CD4-positive, alpha-beta memory T cell (primary cell): ENCODE data around the gene TDRD9. TPM values are rescaled to one million over a fixed set of nuclear protein-coding genes. Genes with fewer than 3 reads are reported as not detected.

Experiments used
- CTCF ChIA-PET: fragments of 350-600 bp; sonication (Branson Sonifier 250); formaldehyde crosslinking; loops from one replicate; lab custom pipeline; 2021; ENCODE audit warnings: inconsistent platforms; ENCODE audit not compliant: partially characterized antibody; lab: Charles Lee
- POLR2A ChIA-PET: fragments of 350-600 bp; sonication (Branson Sonifier 250); formaldehyde crosslinking; loops from one replicate; lab custom pipeline; 2021; ENCODE audit not compliant: partially characterized antibody; lab: Charles Lee
- DNase-seq, 5 donors: peaks; one replicate each; pipeline versions ENCODE4 v3.0.0 to v3.0.0-alpha.2; 2020 to 2022; ENCODE audit warnings: mixed read lengths in 1 of 5
- H3K27ac ChIP-seq: one replicate; pipeline ENCODE4 v1.7.0; 2013; ENCODE audit warnings: low read depth, low read length
- H3K27me3 ChIP-seq: 2 replicates; pipeline ENCODE4 v1.7.0; 2013; ENCODE audit warnings: mild to moderate bottlenecking, low read length, moderate library complexity; ENCODE audit not compliant: insufficient read depth
- H3K36me3 ChIP-seq: 2 replicates; pipeline ENCODE4 v1.7.0; 2013; ENCODE audit warnings: mild to moderate bottlenecking, low read length, moderate library complexity; ENCODE audit not compliant: insufficient read depth
- H3K4me1 ChIP-seq: 2 replicates; pipeline ENCODE4 v1.7.0; 2013; ENCODE audit warnings: mild to moderate bottlenecking, low read length, moderate library complexity; ENCODE audit not compliant: insufficient read depth
- H3K4me3 ChIP-seq, 2 donors: one replicate each; pipeline ENCODE4 v1.7.0; 2013; ENCODE audit warnings: low read length in 2 of 2, mild to moderate bottlenecking in 1 of 2
- H3K9me3 ChIP-seq, 2 donors: one replicate each; pipeline ENCODE4 v1.7.0; 2013; ENCODE audit warnings: low read length in 2 of 2, control low read depth in 1 of 2; ENCODE audit not compliant: control insufficient read depth in 1 of 2
- H3K27ac Mint-ChIP-seq, 7 donors: one replicate each; pipeline ENCODE4 v1.8.0; 2020 to 2021; ENCODE audit warnings: mixed read lengths in 7 of 7, mild to moderate bottlenecking in 6 of 7, inconsistent platforms in 3 of 7, moderate library complexity in 3 of 7
- H3K27me3 Mint-ChIP-seq, 2 donors: one replicate each; pipeline ENCODE4 v1.8.0; 2020 to 2021; ENCODE audit warnings: mixed read lengths in 2 of 2
- H3K36me3 Mint-ChIP-seq, 2 donors: one replicate each; pipeline ENCODE4 v1.8.0; 2020 to 2021; ENCODE audit warnings: mixed read lengths in 2 of 2, inconsistent platforms in 1 of 2, mild to moderate bottlenecking in 1 of 2
- H3K4me1 Mint-ChIP-seq, 4 donors: one replicate each; pipeline ENCODE4 v1.8.0; 2020 to 2021; ENCODE audit warnings: mixed read lengths in 4 of 4, mild to moderate bottlenecking in 1 of 4
- H3K4me3 Mint-ChIP-seq, 8 donors: one replicate each; pipeline ENCODE4 v1.8.0; 2020 to 2021; ENCODE audit warnings: mixed read lengths in 8 of 8, mild to moderate bottlenecking in 7 of 8, moderate library complexity in 6 of 8, inconsistent platforms in 3 of 8
- H3K9me3 Mint-ChIP-seq, 8 donors: one replicate each; pipeline ENCODE4 v1.8.0; 2020 to 2021; ENCODE audit warnings: mixed read lengths in 8 of 8, mild to moderate bottlenecking in 5 of 8, inconsistent platforms in 3 of 8, moderate library complexity in 1 of 8
- intact Hi-C: fragments of 100-400 bp; cut with micrococcal nuclease; formaldehyde crosslinking; loops from one replicate; pipeline ENCODE4 v1.15.1; 2023
- polyA plus RNA-seq, 2 donors: library from polyadenylated mRNA; unstranded; fragments of 300-500 nt; fragmentation: Illumina TruSeq; gene quantifications; one replicate each; pipeline ENCODE4 v1.2.3, GENCODE V29; 2021
- total RNA-seq, 2 experiments: library from RNA; stranded (reverse); gene quantifications; one replicate each; pipeline ENCODE4 v1.2.3, GENCODE V29; 2021

The TDRD9 gene
- total and polyA plus RNA-seq, 4 experiments from 2014 or later, result 0.28 to 1.2 (median 0.59) TPM

DNA sequence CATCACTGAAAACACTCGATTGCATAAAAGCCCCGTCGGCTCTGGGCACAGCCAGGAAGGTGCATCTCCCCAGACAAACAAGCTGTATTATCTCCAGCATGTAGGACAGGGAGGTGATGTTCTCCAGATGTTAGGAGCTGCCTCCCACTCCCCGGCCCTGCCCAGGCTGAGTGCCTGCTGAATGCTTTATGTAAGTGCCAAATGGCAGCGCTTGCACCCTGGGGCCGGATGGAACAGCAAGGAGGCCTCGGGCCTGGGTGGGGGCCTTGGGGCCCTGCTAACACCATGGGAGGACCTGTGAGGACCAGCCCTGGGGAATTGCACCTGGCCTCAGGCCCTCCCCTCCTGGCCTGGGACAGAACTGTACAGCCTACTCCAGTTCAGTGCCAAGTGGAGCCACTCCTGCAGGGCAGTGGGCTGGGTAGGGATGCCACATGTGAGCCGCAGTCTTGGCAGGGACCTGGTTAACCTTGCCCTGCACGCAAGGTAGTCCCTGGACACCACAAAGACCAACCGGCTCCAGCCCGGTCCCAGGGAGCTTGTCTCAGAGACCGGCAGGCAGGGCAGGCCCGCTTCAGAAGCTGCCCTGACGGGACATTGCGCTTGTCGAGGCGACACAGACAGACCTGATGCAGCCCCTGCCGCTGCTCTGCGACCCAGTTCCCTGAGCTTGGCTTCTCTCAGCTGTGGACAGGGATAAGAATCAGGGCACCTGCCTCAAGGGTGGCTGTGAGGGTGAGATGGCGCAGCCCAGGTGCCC lies 45.6 kb upstream of the TDRD9 start:
- Mint-ChIP-seq H3K9me3 (no peaks in the 10 kb centered on the region), H3K4me1 (peaks cover 3 to 29% (median 14%) of the 10 kb centered on the region in 4 donors), H3K27ac (no peak overlapping the region), H3K4me3 (no peak overlapping the region), H3K36me3 (no peaks in the 10 kb centered on the region), H3K27me3 (peaks cover 0 to 2% of the 10 kb centered on the region in 2 donors)
- no peak for DNase-seq
- no peak overlapping the region for H3K4me3 ChIP-seq
- no peaks in the 10 kb centered on the region for H3K9me3 ChIP-seq
- intact Hi-C loops, result no loop called here
- H3K36me3 ChIP-seq, result no peaks in the 10 kb centered on the region
- ChIA-PET POLR2A (no interaction called here), CTCF (interaction anchor here (0.7 kb wide), 1 partner anchor 28 kb away, joined by 3 read pairs; no protein-coding TSS in a partner anchor)
- no peaks in the 10 kb centered on the region for H3K27me3 ChIP-seq
- H3K27ac ChIP-seq, result no peak overlapping the region
- H3K4me1 ChIP-seq, result peaks cover 18% of the 10 kb centered on the region

DNA sequence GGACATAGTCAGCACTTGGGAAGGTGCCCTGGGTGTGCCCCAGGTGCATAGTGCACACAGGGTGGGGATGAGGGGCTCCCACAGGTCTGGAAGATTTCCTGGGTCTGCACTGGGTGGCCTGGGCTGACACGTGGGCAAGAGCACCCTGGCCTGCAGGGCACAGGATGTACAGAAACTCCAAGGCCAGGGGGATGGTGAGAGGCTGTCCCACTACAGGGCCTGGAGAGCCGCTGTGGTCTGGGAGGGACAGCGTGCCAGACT lies 45.1 kb upstream of the TDRD9 start:
- H3K4me3 Mint-ChIP-seq, result no peak overlapping the region
- DNase-seq, result no peak
- intact Hi-C loops, result no loop called here
- peaks cover 3 to 29% (median 14%) of the 10 kb centered on the region in 4 donors for H3K4me1 Mint-ChIP-seq
- no peak overlapping the region for H3K27ac ChIP-seq
- no peaks in the 10 kb centered on the region for H3K27me3 ChIP-seq
- H3K27me3 Mint-ChIP-seq, result peaks cover 0 to 2% of the 10 kb centered on the region in 2 donors
- ChIA-PET CTCF (no interaction called here), POLR2A (no interaction called here)
- H3K27ac Mint-ChIP-seq, result no peak overlapping the region
- no peaks in the 10 kb centered on the region for H3K36me3 Mint-ChIP-seq
- H3K36me3 ChIP-seq, result no peaks in the 10 kb centered on the region
- H3K9me3 Mint-ChIP-seq, result no peaks in the 10 kb centered on the region
- H3K4me3 ChIP-seq, result no peak overlapping the region
- H3K9me3 ChIP-seq, result no peaks in the 10 kb centered on the region
- H3K4me1 ChIP-seq, result peaks cover 18% of the 10 kb centered on the region

DNA sequence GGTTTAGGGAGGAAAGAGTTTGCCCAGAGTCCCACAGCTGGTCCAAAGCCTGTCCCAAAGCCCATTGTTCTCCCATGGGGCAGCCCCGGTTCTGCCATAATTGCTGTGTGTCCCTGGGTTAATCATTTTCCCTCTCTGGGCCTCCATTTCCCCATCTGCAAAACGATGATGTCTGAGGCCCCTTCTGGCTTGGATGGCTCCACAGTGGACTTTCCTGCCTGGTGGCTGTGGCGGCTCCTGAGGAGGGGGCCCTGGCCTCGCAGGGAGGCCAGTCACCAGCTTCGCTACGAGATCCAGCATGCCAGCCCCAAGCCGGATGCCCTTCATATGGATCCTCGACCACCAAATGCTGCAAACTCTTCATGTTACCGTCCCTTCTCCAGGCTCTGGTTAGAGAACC lies 43.4 kb upstream of the TDRD9 start:
- CTCF ChIA-PET, result no interaction called here

GRCh38 chr14:103885509-103885932 lies 42.7 kb upstream of the TDRD9 start:
- H3K36me3 Mint-ChIP-seq, result no peaks in the 10 kb centered on the region
- no peak overlapping the region for H3K4me3 Mint-ChIP-seq
- ChIA-PET CTCF (no interaction called here), POLR2A (no interaction called here)
- Histone ChIP-seq H3K9me3 (no peaks in the 10 kb centered on the region), H3K4me3 (no peak overlapping the region), H3K36me3 (no peaks in the 10 kb centered on the region), H3K27ac (no peak overlapping the region), H3K4me1 (peaks cover 4% of the 10 kb centered on the region), H3K27me3 (no peaks in the 10 kb centered on the region)
- H3K9me3 Mint-ChIP-seq, result no peaks in the 10 kb centered on the region
- H3K4me1 Mint-ChIP-seq, result peaks cover 0 to 7% (median 4%) of the 10 kb centered on the region in 4 donors
- peaks cover 0 to 2% of the 10 kb centered on the region in 2 donors for H3K27me3 Mint-ChIP-seq
- no peak for DNase-seq
- intact Hi-C loops, result no loop called here
- H3K27ac Mint-ChIP-seq, result no peak overlapping the region

More for the DNA sequence above, 43.4 kb upstream of the TDRD9 start:
- H3K9me3 ChIP-seq, result no peaks in the 10 kb centered on the region
- H3K9me3 Mint-ChIP-seq, result no peaks in the 10 kb centered on the region
- peaks cover 3 to 14% (median 10%) of the 10 kb centered on the region in 4 donors for H3K4me1 Mint-ChIP-seq
- H3K4me3 Mint-ChIP-seq, result no peak overlapping the region
- H3K27ac Mint-ChIP-seq, result no peak overlapping the region
- H3K4me3 ChIP-seq, result no peak overlapping the region
- intact Hi-C loops, result no loop called here
- peaks cover 11% of the 10 kb centered on the region for H3K4me1 ChIP-seq
- no peaks in the 10 kb centered on the region for H3K27me3 ChIP-seq
- H3K27me3 Mint-ChIP-seq, result peaks cover 0 to 2% of the 10 kb centered on the region in 2 donors
- no peak for DNase-seq
- no peak overlapping the region for H3K27ac ChIP-seq
- no peaks in the 10 kb centered on the region for H3K36me3 ChIP-seq
- no peaks in the 10 kb centered on the region for H3K36me3 Mint-ChIP-seq
- POLR2A ChIA-PET, result no interaction called here

DNA sequence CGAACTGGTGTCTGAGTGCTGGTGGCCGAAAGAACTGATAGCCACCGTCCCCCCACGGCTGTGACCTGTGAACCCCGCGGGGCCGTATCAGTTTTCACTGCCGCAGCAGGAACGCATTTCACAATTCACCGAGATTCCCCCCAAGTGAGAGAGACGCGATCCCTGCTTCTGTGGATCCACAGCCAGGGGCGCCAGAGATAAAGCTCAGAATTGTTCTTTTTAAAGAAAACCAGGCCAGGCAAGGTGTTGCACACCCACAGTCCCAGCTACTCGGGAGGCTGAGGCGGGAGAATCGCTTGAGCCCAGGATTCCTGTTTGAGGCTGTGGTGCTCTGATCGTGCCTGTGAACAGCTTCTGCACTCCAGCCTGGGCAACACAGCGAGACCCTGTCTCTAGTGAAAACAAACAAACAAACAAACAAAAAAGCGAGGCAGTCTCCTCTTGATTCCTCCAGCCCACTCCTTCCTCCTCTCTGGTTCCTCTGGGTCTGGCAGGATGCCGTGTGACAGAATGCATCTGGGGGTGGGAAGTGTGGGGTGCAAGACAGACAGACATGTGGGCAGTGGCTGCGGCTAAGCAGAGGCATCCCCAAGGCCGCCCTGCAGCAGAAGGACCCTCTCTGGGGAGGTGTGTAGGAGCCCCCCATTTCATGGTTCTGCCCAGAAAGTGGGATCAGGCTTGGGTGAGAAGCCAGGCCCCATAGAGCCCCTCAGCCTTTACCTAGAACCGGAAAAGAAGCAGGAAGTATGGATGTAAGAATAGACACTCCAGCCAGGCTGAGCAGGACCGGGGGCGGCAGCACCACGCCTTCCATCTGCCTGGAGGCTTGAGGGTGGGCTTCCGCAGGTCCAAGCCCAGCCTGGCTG lies 41.7 kb upstream of the TDRD9 start:
- H3K36me3 ChIP-seq, result no peaks in the 10 kb centered on the region
- ChIA-PET CTCF (interaction anchor here (2.1 kb wide), 1 partner anchor 14 kb away, joined by 7 read pairs; no protein-coding TSS in a partner anchor), POLR2A (interaction anchor here (1.2 kb wide), 1 partner anchor 23 kb away, joined by 3 read pairs; no protein-coding TSS in a partner anchor)
- H3K4me1 ChIP-seq, result no peaks in the 10 kb centered on the region
- no peak overlapping the region for H3K4me3 ChIP-seq
- DNase-seq, result no peak
- no peaks in the 10 kb centered on the region for H3K36me3 Mint-ChIP-seq
- H3K9me3 Mint-ChIP-seq, result no peaks in the 10 kb centered on the region
- H3K9me3 ChIP-seq, result no peaks in the 10 kb centered on the region
- H3K27me3 Mint-ChIP-seq, result no peaks in the 10 kb centered on the region
- H3K27ac ChIP-seq, result no peak overlapping the region
- intact Hi-C loops, result no loop called here
- no peaks in the 10 kb centered on the region for H3K4me1 Mint-ChIP-seq
- no peaks in the 10 kb centered on the region for H3K27me3 ChIP-seq
- no peak overlapping the region for H3K27ac Mint-ChIP-seq
- no peak overlapping the region for H3K4me3 Mint-ChIP-seq

GRCh38 chr14:103887170-103887501 lies 41.1 kb upstream of the TDRD9 start:
- no peaks in the 10 kb centered on the region for H3K4me1 Mint-ChIP-seq
- H3K9me3 Mint-ChIP-seq, result no peaks in the 10 kb centered on the region
- H3K9me3 ChIP-seq, result no peaks in the 10 kb centered on the region
- CTCF ChIA-PET, result interaction anchor here (2.1 kb wide), 1 partner anchor 14 kb away, joined by 7 read pairs; no protein-coding TSS in a partner anchor
- H3K27ac ChIP-seq, result no peak overlapping the region
- no peak for DNase-seq
- intact Hi-C loops, result no loop called here
- H3K27ac Mint-ChIP-seq, result no peak overlapping the region
- POLR2A ChIA-PET, result interaction anchor here (1.2 kb wide), 1 partner anchor 23 kb away, joined by 3 read pairs; no protein-coding TSS in a partner anchor
- no peaks in the 10 kb centered on the region for H3K27me3 ChIP-seq
- no peaks in the 10 kb centered on the region for H3K4me1 ChIP-seq
- no peak overlapping the region for H3K4me3 ChIP-seq
- H3K36me3 ChIP-seq, result no peaks in the 10 kb centered on the region
- no peaks in the 10 kb centered on the region for H3K27me3 Mint-ChIP-seq
- H3K36me3 Mint-ChIP-seq, result no peaks in the 10 kb centered on the region
- H3K4me3 Mint-ChIP-seq, result no peak overlapping the region

DNA sequence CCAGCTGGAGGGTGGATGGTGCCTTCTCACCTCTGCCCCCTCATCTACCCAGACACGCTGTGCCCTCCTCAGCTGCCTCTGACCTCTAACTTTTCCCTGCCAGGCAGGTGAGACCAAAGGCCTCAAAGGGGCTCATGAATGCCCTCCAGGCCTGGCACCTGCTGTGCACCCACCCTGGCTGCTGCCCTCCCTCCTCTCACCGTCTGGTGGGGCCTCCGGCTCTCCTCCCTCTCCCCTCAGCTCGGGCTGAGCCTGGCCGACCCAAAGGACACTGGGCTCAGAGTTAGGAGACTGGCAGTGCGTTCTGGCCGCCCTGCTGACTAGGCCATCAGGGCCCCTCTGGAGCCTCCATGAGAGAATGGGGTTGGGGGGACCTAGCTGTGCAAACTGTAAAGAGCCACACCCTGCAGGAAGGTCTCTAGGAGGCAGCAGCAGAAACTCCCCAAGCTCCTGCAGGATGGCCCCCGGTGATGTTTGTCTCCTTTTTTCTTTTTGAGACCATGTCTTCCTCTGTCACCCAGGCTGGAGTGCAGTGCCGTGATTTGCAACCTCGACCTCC lies 40.6 kb upstream of the TDRD9 start:
- no peak for DNase-seq
- Histone ChIP-seq H3K36me3 (no peaks in the 10 kb centered on the region), H3K27me3 (no peaks in the 10 kb centered on the region), H3K27ac (no peak overlapping the region), H3K4me1 (no peaks in the 10 kb centered on the region), H3K4me3 (no peak overlapping the region), H3K9me3 (no peaks in the 10 kb centered on the region)
- intact Hi-C loops, result no loop called here
- Mint-ChIP-seq H3K27me3 (no peaks in the 10 kb centered on the region), H3K4me1 (no peaks in the 10 kb centered on the region), H3K36me3 (no peaks in the 10 kb centered on the region), H3K27ac (no peak overlapping the region), H3K4me3 (no peak overlapping the region), H3K9me3 (no peaks in the 10 kb centered on the region)
- CTCF ChIA-PET, result interaction anchor here (2.1 kb wide), 1 partner anchor 13 kb away, joined by 7 read pairs; no protein-coding TSS in a partner anchor
- POLR2A ChIA-PET, result interaction anchor here (1.2 kb wide), 1 partner anchor 22 kb away, joined by 3 read pairs; no protein-coding TSS in a partner anchor
